GM12892 (cell line): ENCODE results near the gene SMARCC1.

ENCODE experiments used
- DNase-seq: peaks from one replicate; pipeline ENCODE4 v3.0.0; 2011; ENCODE audit not compliant: insufficient read length
- FAIRE-seq: peaks from 2 replicates; lab custom pipeline; 2011; peaks lifted over from hg19 to GRCh38; lab: Jason Lieb, UNC
- POLR2A ChIP-seq: IDR thresholded peaks from 2 replicates; pipeline ENCODE4 v1.6.1; 2011; ENCODE audit warnings: low read depth, low read length, control low read depth
- POLR2AphosphoS5 ChIP-seq: IDR thresholded peaks from 2 replicates; pipeline ENCODE4 v1.6.1; 2011; ENCODE audit warnings: low read depth, low read length, control low read depth
- TAF1 ChIP-seq: IDR thresholded peaks from 2 replicates; pipeline ENCODE4 v1.6.1; 2011; ENCODE audit warnings: low read depth, mild to moderate bottlenecking, control low read depth, low read length, borderline replicate concordance

The SMARCC1 gene

DNA sequence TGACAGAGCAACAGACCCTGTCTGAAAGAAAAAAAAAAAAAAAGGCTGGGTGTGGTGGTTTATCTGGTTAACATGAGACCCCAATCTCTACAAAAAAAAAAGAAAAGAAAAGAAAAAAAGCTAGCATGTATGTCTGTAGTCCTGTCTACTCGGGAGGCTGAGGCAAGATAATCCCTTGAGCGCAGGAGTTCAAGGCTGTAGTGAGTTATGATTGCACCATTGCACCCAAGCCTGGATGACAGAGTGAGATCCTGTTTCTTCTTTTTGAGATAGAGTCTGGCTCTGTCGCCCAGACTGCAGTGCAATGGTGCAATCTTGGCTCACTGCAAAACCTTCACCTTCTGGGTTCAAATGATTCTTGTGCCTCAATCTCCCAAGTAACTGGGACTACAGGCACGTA, 12.9 kb upstream of the SMARCC1 start:
- TF ChIP-seq POLR2AphosphoS5 (no peak), POLR2A (no peak)
- FAIRE-seq: no peak

DNA sequence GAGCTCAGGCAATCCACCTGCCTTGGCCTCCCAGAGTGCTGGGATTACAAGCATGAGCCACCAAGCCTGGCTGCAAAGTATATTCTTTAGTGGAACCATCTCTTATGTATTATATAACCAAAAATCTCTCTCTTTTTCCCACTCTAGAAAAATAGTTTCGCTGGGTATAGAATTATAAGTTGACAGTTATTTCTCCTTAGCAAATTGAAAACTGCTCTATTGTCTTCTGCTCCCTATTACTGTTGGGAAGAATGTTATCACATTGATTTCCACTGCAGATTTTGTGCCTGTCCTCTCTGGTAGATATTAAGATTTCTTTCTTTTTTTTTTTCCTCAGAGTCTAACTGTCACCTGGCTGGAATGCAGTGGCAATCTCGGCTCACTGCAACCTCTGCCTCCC, 11.0 kb upstream of the SMARCC1 start:
- TF ChIP-seq POLR2A: no peak
- TF ChIP-seq POLR2AphosphoS5: no peak
- TF ChIP-seq TAF1: no peak
- DNase-seq (no peak), FAIRE-seq (no peak)

More for the DNA sequence above, 12.9 kb upstream of the SMARCC1 start:
- no peak for DNase-seq

DNA sequence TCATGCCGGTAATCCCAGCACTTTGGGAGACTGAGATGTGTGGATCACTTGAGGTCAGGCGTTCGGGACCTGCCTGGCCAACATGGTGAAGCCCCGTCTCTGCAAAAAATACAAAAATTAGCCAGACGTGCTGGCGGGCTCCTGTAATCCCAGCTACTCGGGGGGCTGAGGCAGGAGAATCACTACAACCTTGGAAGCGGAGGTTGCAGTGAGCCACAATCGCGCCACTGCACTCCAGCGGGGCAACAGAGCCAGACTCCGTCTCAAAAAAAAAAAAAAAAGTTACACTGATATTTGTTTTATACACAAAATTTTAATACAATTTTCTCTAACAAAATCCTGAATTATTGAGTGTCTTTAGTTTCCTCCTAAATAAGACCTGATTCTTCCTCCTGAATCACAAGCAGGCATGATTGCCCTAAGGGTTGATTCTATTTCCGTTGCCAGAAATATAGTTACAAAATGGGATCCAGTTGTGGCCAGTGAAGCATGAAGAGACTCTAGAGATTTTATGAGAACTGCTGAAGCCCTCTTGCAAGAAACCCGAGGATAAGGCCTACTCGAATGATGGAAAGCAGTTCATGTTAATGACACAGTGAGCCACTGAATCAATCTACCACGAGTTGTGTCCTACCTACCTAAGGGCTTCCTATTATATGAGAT, 9.6 kb upstream of the SMARCC1 start:
- no peak for TF ChIP-seq POLR2A
- no peak for TF ChIP-seq TAF1
- no peak for FAIRE-seq
- no peak for DNase-seq

DNA sequence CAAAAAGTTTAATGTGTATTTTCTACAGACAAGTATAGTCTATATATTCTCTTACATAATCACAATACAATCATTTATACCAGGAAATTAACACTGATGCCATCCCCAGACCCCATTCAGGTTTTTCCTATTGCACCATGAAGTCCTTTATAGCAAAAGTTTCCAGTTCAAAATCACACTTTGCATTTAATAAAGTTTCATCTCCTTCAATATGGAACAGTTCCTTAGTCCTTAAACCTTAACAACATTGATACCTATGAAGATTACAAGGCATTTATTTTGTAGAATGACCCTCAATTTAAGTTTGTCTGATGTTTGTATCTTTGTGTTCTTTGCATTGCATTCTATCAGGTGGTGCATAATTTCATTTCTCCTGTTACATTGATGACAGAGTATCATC, 2.0 kb upstream of the SMARCC1 start:
- no peak for TF ChIP-seq POLR2AphosphoS5
- no peak for TF ChIP-seq TAF1
- no peak for TF ChIP-seq POLR2A
- FAIRE-seq (no peak), DNase-seq (no peak)

DNA sequence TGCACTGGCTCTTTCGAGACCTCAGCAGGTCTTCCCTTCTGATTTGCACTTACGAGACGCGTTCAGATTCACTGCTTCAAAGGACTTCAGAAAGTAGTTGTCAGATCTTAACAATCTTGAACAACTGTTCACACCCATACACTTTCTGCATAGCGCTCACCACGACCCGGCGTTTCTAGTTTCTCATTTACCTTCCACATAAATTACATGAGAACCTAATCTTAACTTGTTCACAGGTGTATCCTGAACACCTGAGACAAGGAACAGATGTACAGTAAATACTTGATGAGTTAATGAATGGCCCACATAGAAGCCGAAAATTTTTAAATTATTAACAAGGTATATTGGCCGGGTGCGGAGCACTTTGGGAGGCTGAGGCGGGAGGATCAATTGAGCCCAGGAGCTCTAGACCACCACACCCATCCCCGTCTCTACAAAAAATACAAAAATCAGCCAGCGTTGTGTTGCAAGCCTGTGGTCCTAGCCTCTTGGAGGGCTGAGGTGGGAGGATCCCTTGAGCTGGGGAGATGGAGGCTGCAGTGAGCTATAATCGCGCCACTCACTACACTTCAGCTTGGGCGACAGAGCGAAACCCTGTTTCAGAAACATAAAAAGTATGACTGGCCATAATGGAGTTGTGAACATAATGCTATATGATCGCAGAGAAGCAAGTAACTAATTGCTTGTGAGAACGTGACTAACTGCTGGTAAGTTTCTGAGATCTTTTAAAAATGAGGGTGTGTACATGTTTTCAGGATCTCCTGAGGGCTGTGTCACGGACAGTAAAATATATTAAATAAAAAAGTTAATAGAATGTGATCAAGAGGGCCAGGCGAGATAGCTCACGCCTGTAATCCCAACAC, 984 bp upstream of the SMARCC1 start:
- TF ChIP-seq POLR2AphosphoS5 (no peak), TAF1 (no peak), POLR2A (no peak)
- FAIRE-seq (peak; percentile 65), DNase-seq (no peak)

DNA sequence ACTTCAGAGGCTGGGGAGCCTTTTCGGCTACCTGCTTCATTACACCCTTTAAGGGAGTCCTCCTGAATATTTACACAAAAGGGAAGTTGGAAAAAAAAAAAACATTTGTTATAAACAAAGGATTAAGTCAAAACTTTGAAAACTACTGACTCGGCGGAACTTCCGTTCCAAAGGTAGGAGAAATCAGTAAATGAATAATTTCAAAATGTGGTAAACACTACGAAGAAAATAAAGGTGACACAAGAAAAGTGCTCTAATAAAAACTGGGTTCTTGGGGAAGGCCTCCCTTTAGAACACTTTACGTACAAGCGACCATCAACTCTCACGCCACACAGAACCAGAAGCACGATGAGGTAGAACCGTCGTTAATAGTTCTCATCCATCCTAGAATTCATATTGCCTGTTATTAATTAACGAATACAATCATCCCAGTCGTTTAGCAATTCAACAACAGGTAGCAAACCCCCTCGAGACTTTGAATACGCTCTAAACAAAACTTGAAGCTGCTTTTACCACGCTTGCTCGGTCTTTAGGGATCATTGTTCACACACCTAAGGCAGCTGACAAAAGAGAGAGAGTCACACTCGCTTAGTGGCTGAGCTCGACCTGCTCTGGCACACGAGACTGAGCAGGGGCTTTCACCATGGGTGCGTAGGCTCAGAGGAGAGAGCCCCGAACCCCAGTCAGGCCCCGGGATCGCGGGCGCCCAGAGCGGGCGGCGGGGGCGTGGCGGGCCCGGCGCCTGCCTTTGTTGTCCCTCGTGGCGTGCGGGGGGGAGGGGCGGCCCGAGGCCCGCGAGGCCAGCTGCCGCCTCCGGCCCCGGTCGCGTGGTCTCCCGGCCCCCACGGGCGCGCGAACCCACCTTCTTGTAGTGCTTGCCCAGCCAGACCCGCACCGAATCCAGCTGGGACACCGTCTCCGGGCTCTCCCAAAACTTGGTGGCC, 680 bp downstream of the SMARCC1 start:
- peak; percentile 45 for DNase-seq
- FAIRE-seq: peak; percentile 69

DNA sequence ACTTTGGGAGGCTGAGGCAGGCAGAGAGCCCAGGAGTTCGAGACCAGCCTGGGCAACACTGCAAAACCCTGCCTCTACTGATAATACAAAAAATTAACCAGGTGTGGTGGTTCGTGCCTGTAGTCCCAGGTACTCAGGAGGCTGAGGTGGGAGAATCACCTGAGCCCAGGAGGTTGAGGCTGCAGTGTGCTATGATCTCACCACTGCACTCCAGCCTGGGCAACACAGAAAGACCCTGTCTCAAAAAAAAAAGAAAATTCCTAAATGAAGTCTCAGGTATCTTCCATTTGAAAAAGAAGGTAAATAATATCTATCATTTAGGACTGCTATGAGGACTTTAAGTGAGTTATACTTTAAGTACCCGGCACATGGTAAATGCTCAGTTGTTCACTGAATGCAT, 2.9 kb downstream of the SMARCC1 start:
- DNase-seq (no peak), FAIRE-seq (no peak)
- TF ChIP-seq TAF1: no peak
- no peak for TF ChIP-seq POLR2A
- no peak for TF ChIP-seq POLR2AphosphoS5

More for the DNA sequence above, 680 bp downstream of the SMARCC1 start:
- TF ChIP-seq POLR2A (no peak), POLR2AphosphoS5 (0 out of 2 replicates have a peak, but pooled peaks have one; percentile 16)

DNA sequence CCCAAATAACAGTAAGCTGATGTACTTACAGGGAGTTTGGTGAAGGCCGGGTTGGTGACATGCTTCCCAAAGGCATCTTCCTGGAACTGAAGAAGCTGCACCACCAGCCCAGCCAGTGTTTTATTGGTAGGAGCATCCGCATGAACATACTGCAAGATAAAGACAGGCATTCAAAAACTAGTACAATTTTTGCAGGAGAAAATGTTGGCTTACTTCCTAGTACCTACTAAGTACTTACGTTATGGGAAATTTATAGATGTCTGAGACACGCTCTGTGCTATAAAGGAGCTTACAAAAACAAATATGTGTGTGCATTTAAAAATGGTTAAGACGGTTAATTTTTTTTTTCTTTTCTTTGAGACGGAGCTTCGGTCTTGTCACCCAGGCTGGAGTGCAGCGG, 8.9 kb downstream of the SMARCC1 start:
- FAIRE-seq (no peak), DNase-seq (no peak)
- no peak for TF ChIP-seq POLR2A
- no peak for TF ChIP-seq TAF1
- TF ChIP-seq POLR2AphosphoS5: no peak

DNA sequence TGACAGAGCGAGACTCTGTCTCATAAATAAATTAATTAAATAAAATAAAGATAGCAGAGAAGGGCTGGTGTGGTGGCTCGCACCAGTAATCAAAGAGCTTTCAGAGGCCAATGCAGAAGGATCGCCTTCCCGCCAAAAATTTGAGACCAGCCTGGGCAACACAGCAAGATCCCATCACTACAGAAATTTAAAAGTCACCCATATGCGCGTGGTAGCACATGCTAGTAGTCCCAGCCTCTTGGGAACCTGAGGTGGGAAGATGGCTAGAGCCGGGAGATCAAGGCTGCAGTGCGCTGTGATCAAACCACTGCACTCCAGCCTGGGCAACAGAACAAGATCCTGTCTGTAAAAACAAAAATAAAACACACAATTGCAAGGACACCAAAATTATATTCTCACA, 9.6 kb downstream of the SMARCC1 start:
- DNase-seq: no peak
- TF ChIP-seq TAF1 (no peak), POLR2AphosphoS5 (no peak), POLR2A (no peak)
- no peak for FAIRE-seq

DNA sequence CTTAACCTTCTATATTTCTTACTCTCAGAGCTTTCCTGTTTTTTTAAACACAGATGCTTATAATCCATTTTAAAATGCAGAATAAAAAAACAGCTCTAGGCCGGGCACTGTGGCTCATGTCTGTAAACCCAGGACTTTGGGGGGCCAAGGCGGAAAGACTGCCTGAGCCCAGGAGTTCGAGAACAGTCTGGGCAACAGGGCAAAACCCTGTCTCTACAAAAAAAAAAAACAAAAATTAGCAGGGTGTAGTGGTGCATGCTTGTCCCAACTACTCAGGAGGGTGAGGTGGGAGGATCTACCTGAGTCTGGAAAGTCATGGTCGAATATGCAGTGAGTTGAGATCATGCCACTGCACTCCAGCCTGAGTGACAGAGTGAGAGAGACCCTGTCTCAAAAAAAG, 15.5 kb downstream of the SMARCC1 start:
- DNase-seq (no peak), FAIRE-seq (no peak)
- no peak for TF ChIP-seq POLR2A
- no peak for TF ChIP-seq POLR2AphosphoS5
- no peak for TF ChIP-seq TAF1

DNA sequence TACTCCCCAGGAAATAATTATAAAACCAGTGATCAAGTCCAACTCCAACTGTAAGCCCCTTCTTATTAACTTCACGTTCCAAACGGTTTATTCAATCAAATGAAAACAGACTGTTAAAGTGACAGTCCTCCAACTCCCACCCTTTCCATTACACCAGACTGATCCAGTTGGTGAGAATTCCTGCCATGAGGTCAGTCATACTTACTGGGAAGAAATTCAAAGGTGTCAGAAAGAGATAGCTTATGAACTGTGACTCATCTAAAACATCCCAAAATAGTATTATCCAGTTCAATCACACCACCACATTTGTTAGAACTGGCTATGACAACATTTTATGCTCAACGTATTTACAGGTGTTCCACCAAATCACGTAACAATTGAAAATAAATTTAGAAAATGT, 19.5 kb downstream of the SMARCC1 start:
- FAIRE-seq (peak; percentile 57), DNase-seq (no peak)
- TF ChIP-seq POLR2A (no peak), POLR2AphosphoS5 (no peak), TAF1 (no peak)
